GM12875 (cell line): ENCODE measurements around the gene ZNF576.

Experiments
- H3K4me3 ChIP-seq: one replicate; pipeline ENCODE4 v1.5.1; 2011; ENCODE audit warnings: low read depth, low read length, control low read depth
- TF ChIP-seq, protein P1 (sequence below): IDR thresholded peaks from 2 replicates; pipeline ENCODE4 v1.5.1; 2011; ENCODE audit warnings: low read depth, mild to moderate bottlenecking, control low read depth, inconsistent platforms, low read length, moderate library complexity, borderline replicate concordance; ENCODE audit not compliant: insufficient read depth

The ZNF576 gene

DNA sequence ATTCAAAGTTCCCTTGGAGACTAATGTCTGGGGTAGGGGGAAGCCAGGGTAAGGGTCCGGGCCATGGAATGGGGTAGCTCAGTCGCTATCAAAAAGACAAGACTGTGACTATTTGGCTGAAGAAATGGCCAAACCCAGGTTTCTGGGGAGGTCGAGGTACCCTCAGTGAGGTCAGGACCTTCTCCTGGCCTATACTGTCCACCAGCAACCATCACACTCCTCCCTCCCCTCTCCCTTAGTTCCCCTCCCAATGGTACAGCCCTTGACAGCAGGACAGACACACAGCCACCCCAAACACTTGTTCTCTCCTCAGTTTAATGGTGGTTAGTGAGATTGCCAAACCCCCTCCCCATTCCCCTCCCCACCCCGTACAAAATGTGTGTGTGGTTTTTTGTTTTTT lies 25.7 kb downstream of the ZNF576 start:
- H3K4me3 ChIP-seq, result no peak overlapping the region
- TF ChIP-seq, protein P1, sequence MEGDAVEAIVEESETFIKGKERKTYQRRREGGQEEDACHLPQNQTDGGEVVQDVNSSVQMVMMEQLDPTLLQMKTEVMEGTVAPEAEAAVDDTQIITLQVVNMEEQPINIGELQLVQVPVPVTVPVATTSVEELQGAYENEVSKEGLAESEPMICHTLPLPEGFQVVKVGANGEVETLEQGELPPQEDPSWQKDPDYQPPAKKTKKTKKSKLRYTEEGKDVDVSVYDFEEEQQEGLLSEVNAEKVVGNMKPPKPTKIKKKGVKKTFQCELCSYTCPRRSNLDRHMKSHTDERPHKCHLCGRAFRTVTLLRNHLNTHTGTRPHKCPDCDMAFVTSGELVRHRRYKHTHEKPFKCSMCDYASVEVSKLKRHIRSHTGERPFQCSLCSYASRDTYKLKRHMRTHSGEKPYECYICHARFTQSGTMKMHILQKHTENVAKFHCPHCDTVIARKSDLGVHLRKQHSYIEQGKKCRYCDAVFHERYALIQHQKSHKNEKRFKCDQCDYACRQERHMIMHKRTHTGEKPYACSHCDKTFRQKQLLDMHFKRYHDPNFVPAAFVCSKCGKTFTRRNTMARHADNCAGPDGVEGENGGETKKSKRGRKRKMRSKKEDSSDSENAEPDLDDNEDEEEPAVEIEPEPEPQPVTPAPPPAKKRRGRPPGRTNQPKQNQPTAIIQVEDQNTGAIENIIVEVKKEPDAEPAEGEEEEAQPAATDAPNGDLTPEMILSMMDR, result no peak

DNA sequence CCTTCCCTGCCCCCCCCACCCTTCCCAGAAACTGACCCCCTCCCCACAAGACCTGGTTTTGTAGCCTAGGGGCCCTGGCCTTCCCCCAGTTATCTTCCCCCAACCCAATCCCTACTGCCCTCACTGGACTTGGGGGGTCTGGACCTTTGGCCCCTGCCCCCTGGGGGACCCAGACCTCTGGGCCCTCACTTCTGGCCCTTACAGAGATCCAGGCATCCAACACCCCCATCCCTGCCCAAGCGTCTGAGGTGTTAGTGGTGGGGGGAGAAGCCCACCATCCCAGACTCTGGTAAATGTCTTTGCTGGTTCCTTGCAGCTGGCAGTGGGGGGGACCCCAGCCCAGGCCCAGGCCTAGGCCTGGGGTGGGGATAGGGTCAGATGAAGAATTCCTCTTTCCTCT lies 26.6 kb downstream of the ZNF576 start:
- TF ChIP-seq, protein P1, result no peak
- H3K4me3 ChIP-seq, result no peak overlapping the region

DNA sequence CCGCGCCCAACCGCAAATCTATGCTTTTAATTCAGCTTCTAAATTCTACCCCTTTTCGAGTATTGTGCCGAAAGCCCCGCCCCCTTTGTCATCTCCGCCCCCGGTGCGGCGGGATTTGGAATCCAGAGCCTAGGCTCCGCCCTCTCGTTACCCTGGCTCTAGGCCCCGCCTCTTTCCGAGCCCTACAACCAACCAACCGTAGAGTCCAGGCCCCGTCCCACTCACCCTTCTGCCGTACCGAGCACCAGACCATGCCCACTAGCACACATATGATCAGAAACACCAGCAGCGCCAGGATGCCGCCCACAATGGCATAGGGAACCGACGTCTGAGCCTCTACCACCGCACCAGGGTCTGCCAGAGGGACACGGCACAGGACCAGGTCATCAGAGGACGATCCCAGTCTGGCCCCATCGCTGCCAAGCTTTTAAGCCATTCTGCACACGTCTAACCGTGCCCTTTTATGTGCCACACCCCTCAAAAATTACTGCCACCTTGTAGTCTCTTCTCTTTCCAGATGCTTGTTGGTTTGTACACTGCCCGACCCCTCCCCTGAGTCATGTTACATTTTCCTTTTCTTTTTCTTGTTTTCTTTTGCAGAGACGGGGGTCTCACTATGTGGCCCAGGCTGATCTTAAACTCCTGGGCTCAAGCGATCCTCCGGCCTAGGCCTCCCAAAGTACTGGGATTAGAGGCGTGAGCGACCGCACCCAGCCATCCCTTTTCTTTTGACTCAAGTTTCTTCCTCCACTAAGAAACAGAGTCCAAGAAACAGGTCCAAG lies 27.7 kb downstream of the ZNF576 start:
- TF ChIP-seq, protein P1, result no peak
- H3K4me3 ChIP-seq, result no peak overlapping the region

DNA sequence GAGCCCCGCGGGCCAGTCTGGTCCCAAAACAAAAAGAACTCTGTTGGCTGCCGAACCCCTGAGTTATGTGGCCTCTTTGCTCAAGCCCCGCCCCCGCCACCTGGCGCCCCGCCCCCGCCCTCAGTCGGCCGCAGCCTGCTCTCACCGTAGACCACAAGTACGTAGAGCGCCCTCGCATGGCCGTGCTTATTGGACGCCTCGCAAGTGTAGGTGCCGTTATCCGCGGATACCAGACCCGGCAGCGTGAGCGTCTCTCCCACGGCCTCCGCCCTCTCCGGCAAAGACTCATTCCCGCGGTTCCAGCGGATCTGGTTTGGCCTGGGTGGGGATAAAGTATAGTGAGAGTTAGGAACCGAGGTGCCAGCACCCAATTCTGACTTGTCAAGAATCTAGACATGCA lies 28.5 kb downstream of the ZNF576 start:
- TF ChIP-seq, protein P1, result peak; percentile 42; the same call in 1 of the 2 replicates
- no peak overlapping the region for H3K4me3 ChIP-seq

DNA sequence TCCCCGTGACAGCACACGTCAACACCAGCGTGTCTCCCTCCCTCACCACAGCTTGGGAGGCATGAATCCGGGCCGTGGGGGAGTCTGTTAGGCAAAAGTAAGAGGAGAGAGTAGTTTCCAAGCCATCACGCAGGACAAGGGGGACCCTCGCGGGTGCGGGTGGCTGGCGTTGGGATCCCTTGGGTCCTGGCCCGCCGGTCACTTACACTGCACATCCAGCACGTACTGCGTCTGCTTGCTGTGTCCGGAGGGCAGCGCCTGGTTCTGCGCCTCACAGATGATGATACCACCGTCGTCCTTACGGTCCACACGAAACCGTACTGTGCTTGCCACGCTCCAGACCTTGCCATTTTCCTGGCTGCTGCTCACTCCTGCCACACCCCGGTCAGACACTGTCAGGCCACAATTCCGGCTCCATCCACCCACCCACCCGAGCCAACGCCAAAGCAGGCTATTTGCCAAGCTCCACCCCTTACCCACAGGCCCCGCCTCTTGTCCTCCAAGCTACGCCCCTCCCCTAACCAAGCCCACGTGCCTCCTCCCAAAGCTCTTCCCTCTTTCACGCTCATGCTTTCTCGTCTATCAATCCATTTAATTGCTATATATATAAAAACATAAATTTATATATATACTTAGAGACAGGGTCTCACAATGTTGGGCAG lies 29.7 kb downstream of the ZNF576 start:
- H3K4me3 ChIP-seq, result no peak overlapping the region
- TF ChIP-seq, protein P1, result no peak

DNA sequence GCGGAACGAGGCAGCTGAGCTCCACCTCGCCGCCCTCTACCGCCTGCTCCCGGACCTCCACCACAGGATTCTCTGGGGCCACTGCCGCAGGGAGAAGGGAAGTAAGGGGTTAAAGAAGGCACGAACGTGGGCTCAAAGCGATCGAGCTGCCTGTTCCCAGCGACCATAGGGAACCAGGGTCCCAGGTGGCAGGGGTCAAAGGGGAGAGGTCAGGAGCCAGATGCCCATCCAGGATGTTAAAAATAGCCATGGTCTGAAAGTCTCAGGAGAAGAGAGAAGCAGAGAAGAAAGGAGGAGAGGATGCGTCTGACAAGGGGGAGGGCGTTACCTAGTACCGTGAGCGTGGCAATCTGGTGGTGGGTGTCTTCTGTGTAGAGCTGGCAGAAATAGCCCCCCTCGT lies 30.4 kb downstream of the ZNF576 start:
- H3K4me3 ChIP-seq, result no peak overlapping the region
- TF ChIP-seq, protein P1, result no peak

DNA sequence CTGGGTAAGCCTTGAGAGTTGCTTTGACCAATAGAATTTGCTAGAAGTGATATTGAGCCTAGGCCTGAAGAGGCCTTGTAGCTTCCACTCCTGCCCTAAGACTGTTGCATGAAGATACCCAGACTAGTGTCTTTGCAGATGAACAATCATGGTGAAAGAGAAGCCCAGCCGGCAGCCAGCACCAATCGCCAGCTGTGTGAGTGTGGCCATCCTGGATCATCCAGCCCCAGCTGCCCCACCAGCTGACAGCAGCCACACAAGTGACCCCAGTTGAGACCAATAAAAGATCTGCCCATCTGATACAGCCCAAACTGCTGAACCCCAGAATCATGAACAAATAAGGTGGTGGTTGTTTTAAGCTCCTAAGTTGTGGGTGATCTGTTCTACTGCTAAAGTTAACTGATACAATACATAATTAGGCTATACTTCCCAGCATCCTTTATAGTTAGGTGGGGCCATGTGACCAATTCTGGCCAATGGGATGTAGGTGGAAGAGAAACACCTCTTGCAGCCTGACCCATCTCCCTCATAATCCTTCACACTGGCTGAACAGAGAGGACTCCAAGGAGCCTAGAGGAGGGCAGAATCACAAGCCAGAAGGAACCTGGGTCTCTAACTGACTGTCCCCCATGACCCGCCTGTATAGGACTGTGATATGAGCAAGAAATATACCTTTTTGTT lies 32.4 kb downstream of the ZNF576 start:
- no peak overlapping the region for H3K4me3 ChIP-seq
- TF ChIP-seq, protein P1, result no peak
